ENCODE measurements around the gene IL1R2.

GRCh38 chr2:102024410-102024809 is 32.6 kb downstream of the IL1R2 start:
- no peak for TF ChIP-seq POLR2A (IDR thresholded peaks at IDR 0.05; ENCODE audit: low read depth, low read length)
- no peak for TF ChIP-seq POLR2AphosphoS5 (IDR thresholded peaks at IDR 0.05; ENCODE audit: low read depth, low read length)
- TF ChIP-seq SPI1 (IDR thresholded peaks at IDR 0.05; ENCODE audit: low read depth, low read length): no peak
- no peak for TF ChIP-seq TAF1 (IDR thresholded peaks at IDR 0.05; ENCODE audit: low read depth, low read length)
